ENCODE data around the gene CELSR1.

The CELSR1 gene

DNA sequence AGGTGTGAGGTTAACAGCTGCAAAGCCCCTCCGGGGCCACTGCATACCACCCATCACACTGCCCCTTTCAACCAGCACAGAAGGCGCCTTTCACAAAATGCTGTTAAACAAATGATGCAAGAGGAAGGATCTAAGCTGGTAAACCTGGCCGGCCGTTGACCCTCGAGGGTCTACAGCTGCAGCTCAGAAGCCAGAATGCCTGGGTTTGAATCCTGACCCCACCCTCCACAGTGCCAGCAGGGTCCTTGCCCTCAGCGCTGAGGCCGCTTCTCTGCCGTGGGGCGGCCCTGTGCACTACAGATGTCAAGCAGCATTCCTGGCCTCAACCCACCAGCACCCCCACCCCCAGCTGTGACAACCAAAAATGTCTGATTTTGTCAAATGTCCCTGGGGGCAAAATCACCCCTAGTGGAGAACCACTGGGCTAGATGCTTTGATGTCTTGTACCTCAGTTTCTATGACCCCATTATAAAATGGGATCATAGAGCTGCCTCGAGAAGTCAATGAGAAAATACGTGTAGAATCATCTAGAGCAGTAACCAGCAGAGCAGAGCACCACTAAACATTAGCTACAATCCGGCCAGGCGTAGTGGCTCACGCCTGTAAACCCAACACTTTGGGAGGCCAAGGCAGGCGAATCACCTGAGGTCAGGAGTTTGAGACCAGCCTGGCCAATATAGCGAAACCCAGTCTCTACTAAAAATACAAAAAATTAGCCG, 77.9 kb downstream of the CELSR1 start:
- no peak for DNase-seq
- TF ChIP-seq POLR2A (IDR thresholded peaks at IDR 0.05; ENCODE audit: low read length) (no peak), GATA1 (IDR thresholded peaks at IDR 0.05; ENCODE audit: low read depth, low read length) (no peak)

DNA sequence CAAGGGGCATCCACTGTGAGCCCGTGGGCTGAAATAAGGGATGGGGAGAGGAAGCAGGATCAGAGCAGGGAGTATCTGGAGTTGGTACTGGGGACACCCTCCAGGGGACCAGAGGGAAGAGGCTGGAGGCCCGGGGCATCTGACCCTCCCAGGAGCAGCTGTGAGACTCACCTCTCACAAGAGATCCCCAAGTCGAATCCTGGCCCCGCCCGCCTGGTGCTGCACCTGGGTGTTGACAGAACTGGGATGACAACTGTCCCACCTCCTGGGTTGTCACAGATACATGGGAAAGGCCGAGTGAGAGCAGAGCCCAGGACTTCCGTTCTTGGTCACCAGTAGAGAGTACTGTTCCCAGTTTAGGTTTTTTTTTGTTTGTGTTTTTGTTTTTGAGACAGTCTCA, 78.9 kb downstream of the CELSR1 start:
- no peak for DNase-seq
- no peak for TF ChIP-seq GATA1 (IDR thresholded peaks at IDR 0.05; ENCODE audit: low read depth, low read length)
- no peak for TF ChIP-seq POLR2A (IDR thresholded peaks at IDR 0.05; ENCODE audit: low read length)

GRCh38 chr22:46457502-46458488, 79.6 kb downstream of the CELSR1 start:
- DNase-seq = no peak
- TF ChIP-seq GATA1 (IDR thresholded peaks at IDR 0.05; ENCODE audit: low read depth, low read length) (no peak), POLR2A (IDR thresholded peaks at IDR 0.05; ENCODE audit: low read length) (no peak)

DNA sequence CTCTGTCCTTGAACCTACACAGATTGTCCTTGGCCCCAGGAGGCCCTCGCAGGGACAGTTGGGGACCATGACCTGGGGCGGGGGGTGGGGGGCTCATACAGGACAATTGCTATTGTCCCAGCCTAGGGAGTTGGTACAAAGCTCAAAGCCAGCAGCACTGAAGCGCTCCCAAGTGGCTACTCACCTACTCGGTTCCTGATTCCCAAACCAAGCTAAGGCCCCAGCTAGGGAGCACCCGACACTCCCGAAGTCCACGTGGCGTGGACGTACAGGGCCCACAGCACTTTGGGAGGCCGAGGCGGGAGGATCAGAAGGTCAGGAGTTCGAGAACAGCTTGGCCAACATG, 80.6 kb downstream of the CELSR1 start:
- TF ChIP-seq POLR2A (IDR thresholded peaks at IDR 0.05; ENCODE audit: low read length) = no peak
- no peak for DNase-seq

GRCh38 chr22:46455446-46455845, 82.0 kb downstream of the CELSR1 start:
- peak; percentile 54 for DNase-seq
- TF ChIP-seq POLR2A (IDR thresholded peaks at IDR 0.05; ENCODE audit: low read length) (no peak), GATA1 (IDR thresholded peaks at IDR 0.05; ENCODE audit: low read depth, low read length) (no peak)

- DNase-seq = no peak
- TF ChIP-seq POLR2A (IDR thresholded peaks at IDR 0.05; ENCODE audit: low read length) = no peak
- no peak for TF ChIP-seq GATA1 (IDR thresholded peaks at IDR 0.05; ENCODE audit: low read depth, low read length)
Measured at GRCh38 chr22:46454504-46455269, 82.7 kb downstream of the CELSR1 start.

DNA sequence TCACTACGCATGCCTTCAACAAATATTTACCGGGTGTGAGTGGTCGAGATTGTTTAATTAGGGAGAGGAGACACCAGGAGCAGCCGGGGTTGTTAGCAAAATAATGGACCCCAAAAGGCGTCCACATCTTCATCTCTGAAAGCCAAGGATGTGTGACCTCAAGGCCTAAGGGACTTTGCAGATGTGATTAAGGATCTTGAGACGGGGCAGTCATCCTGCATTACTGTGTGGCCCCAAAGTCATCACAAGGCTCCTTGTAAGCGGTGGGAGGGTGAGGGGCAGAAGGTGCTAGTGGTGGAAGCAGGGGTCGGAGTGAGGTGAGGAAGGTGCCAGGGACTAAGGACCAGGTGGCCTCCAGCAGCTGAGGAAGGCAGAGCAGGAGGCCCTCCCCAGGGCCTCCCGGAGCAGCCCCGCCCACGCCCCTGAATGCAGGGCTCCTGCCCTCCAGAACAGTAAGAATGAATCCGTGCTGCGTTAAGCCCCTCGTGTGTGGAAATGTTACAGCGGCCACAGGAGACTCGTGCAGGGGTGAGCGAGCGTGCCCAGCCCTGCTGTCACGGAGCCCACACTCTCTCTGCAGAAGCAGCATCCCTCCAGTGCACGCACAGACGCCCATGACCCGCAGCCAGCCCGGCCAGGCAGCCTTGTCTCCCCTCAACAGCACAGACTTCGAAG, 83.5 kb downstream of the CELSR1 start:
- TF ChIP-seq POLR2A (IDR thresholded peaks at IDR 0.05; ENCODE audit: low read length) (no peak), GATA1 (IDR thresholded peaks at IDR 0.05; ENCODE audit: low read depth, low read length) (no peak)
- DNase-seq = no peak

DNA sequence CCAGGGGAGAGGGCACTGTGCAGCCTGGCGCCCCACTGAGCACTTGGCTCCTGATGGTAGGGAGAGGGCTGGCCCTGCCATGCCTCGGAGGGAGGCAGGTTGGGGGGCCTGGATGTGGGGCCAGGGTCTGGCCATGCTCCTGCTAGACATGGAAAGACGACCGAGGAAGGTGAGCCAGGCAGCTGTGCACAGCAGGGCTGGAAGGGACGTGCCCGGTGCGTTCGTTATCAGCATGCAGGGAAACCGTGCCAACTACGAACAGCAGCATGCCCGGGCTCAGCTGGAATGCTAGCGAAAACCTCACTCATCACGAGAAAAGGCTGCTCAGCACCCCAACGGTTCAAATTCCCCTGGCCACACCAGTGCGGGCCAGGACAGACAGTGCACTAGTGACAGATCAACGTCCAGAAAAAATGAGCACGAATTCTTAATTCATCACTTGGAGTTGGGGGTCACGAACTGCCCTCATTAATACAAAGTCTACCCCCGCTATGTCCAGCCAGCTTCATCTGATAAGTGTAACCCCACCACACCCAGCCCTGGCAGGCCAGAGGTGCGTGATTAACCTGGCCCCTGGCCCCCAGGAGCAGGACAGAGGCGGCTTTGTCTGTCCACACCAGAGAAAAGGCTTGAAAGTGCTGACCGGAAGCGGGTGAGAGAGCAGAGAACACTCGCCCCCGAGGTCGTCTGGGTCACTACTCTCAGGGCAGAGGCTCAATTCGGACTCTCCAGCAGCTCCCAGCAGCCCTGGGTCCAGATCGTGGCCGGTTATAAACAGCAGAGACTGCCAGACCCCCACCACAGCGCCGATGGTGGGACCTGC, 84.2 kb downstream of the CELSR1 start:
- DNase-seq = no peak
- TF ChIP-seq GATA1 (IDR thresholded peaks at IDR 0.05; ENCODE audit: low read depth, low read length) = no peak
- TF ChIP-seq POLR2A (IDR thresholded peaks at IDR 0.05; ENCODE audit: low read length) = no peak

DNA sequence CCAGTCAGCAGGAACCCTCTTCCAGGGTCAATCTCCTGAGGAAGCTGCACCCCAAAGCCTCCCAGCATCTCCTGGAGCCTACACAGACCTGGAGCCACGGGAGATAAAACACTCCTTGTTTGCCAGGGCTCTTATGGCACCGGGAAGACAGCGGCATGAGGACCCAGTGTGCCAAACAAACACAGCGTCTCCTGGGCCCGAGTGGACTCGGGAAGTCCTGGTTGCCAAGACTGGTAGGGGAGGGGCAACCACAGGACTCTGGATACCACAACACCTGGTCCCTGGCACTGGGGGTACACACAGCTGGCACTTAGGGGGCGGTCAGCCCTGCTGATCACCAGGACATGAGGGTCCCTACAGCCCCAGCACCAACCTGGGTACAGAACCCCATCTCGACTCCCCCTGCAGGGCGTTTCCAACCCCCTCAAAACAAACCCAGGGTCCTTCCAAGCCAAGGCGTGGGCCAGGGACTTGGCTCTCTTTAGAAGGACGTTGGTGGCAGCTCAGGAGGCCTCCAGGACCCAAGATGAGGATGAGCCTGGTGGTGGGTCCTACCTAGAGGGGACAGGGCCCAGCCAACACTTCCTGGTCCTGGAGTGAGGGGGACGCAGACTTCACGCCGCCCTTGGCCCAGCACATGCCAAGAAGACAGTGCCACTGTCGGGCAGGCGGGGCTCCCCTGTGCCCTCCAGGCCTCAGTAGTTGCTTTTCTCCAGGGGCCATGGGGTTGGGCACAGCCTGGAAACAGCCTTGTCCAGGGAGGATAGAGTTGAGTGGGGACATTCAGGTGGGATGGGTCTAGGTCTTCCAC, 85.0 kb downstream of the CELSR1 start:
- no peak for DNase-seq
- no peak for TF ChIP-seq POLR2A (IDR thresholded peaks at IDR 0.05; ENCODE audit: low read length)
- no peak for TF ChIP-seq GATA1 (IDR thresholded peaks at IDR 0.05; ENCODE audit: low read depth, low read length)

- TF ChIP-seq GATA1 (IDR thresholded peaks at IDR 0.05; ENCODE audit: low read depth, low read length) = no peak
- TF ChIP-seq POLR2A (IDR thresholded peaks at IDR 0.05; ENCODE audit: low read length) = no peak
- DNase-seq = no peak
Measured at GRCh38 chr22:46451741-46452140, 85.7 kb downstream of the CELSR1 start.

- no peak for DNase-seq
- TF ChIP-seq GATA1 (IDR thresholded peaks at IDR 0.05; ENCODE audit: low read depth, low read length) = no peak
- no peak for TF ChIP-seq POLR2A (IDR thresholded peaks at IDR 0.05; ENCODE audit: low read length)
Measured at GRCh38 chr22:46450931-46451561, 86.4 kb downstream of the CELSR1 start.

Measured in erythroblast (primary cell).